ENCODE data around the gene MDM2. TPM values are rescaled to one million over a fixed set of nuclear protein-coding genes. Genes with fewer than 3 reads are reported as not detected.

MDM2 gene
- total and polyA plus RNA-seq, 10 donors: 41.5 to 248 (median 111) TPM

GRCh38 chr12:68803948-68804656, 3.9 kb upstream of the MDM2 start:
- Histone ChIP-seq H3K27me3 (replicated peaks in 1 of 7) (no peaks in the 10 kb centered on the region), H3K36me3 (no peaks in the 10 kb centered on the region), H3K4me1 (peaks cover 0 to 15% (median 13%) of the 10 kb centered on the region in 6 donors), H3K9me3 (no peaks in the 10 kb centered on the region), H3K4me3 (no peak overlapping the region), H3K27ac (peak overlapping the region in 2 of 8 donors; percentile 2 to 5)
- intact Hi-C loops (cut with DNase I; ENCODE audit: low total_unique reads): loop anchor here (10.0 kb wide), 1 partner anchor 59 kb away; the partner anchor contains the start of gene SLC35E3
- 86 to 97% (median 92%) methylated on average over 5 of the region's 5 CpGs for WGBS, 5 donors
- TF ChIP-seq POLR2AphosphoS5 (IDR thresholded peaks at IDR 0.05) (no peak), CTCF (IDR thresholded peaks at IDR 0.05 in 8 of 11, conservative IDR thresholded peaks at IDR 0.05 in 3 of 11) (no peak), POLR2A (IDR thresholded peaks at IDR 0.05) (no peak)
- DNase-seq: no peak

- peak; percentile 80 for DNase-seq
- WGBS, 5 donors: 88 to 94% (median 90%) methylated on average over 32 of the region's 32 CpGs
- peaks cover 0 to 8% (median 4%) of the 10 kb centered on the region in 6 donors for H3K36me3 ChIP-seq
- peak in 2 of 3 donors; percentile 21 to 29 for TF ChIP-seq POLR2AphosphoS5 (IDR thresholded peaks at IDR 0.05)
- TF ChIP-seq CTCF (IDR thresholded peaks at IDR 0.05 in 8 of 11, conservative IDR thresholded peaks at IDR 0.05 in 3 of 11): no peak
- TF ChIP-seq POLR2A (IDR thresholded peaks at IDR 0.05): no peak
- peaks cover 0 to 23% (median 21%) of the 10 kb centered on the region in 6 donors for H3K4me1 ChIP-seq
- H3K27ac ChIP-seq: peak overlapping the region in 2 of 8 donors; percentile 2 to 17
- no peak overlapping the region for H3K4me3 ChIP-seq
- H3K27me3 ChIP-seq (replicated peaks in 1 of 7): no peaks in the 10 kb centered on the region
- no peaks in the 10 kb centered on the region for H3K9me3 ChIP-seq
- intact Hi-C loops (cut with DNase I; ENCODE audit: low total_unique reads): loop anchor here (10.0 kb wide), 1 partner anchor 60 kb away; the partner anchor contains the start of gene SLC35E3
These were observed 3.1 kb upstream of the MDM2 start for GRCh38 chr12:68804657-68805591.

- Histone ChIP-seq H3K4me1 (peaks cover 0 to 31% (median 27%) of the 10 kb centered on the region in 6 donors), H3K27me3 (replicated peaks in 1 of 7) (no peaks in the 10 kb centered on the region), H3K4me3 (no peak overlapping the region), H3K27ac (peak overlapping the region in 1 of 8 donors; percentile 100), H3K9me3 (no peaks in the 10 kb centered on the region), H3K36me3 (peaks cover 0 to 15% (median 9%) of the 10 kb centered on the region in 6 donors)
- WGBS, 5 donors: 92 to 97% (median 95%) methylated on average over 7 of the region's 7 CpGs
- no peak for DNase-seq
- intact Hi-C loops (cut with DNase I; ENCODE audit: low total_unique reads): loop anchor here (10.0 kb wide), 1 partner anchor 61 kb away; the partner anchor contains the start of gene SLC35E3
- TF ChIP-seq POLR2A (IDR thresholded peaks at IDR 0.05) (no peak), POLR2AphosphoS5 (IDR thresholded peaks at IDR 0.05) (no peak), CTCF (IDR thresholded peaks at IDR 0.05 in 8 of 11, conservative IDR thresholded peaks at IDR 0.05 in 3 of 11) (no peak)
These were observed 2.3 kb upstream of the MDM2 start for GRCh38 chr12:68805592-68806120.

All from spleen (tissue), 11 donors.